GM21367 (cell line): ENCODE measurements around the gene IRAK1BP1.
"Not testable (repeated sequence)": the region's sequence is repeated elsewhere in the genome, so short reads cannot be mapped to it uniquely, and the experiment has no call there.

Experiments used
- ATAC-seq: cut with Tn5 transposase; IDR thresholded peaks from one replicate; pipeline ENCODE4 v1.9.1; 2021; ENCODE audit not compliant: unreplicated experiment

Gene IRAK1BP1, protein sequence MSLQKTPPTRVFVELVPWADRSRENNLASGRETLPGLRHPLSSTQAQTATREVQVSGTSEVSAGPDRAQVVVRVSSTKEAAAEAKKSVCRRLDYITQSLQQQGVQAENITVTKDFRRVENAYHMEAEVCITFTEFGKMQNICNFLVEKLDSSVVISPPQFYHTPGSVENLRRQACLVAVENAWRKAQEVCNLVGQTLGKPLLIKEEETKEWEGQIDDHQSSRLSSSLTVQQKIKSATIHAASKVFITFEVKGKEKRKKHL

GRCh38 chr6:78867370-78868040 is at the start of gene IRAK1BP1:
TSS of gene IRAK1BP1 (plus strand) at chr6:78867551. CDS start at chr6:78867577, 26 bp downstream.
- peak; percentile 95 for ATAC-seq

- ATAC-seq = no peak
Observed at GRCh38 chr6:78824045-78824444, 43.3 kb upstream of the IRAK1BP1 start.

DNA sequence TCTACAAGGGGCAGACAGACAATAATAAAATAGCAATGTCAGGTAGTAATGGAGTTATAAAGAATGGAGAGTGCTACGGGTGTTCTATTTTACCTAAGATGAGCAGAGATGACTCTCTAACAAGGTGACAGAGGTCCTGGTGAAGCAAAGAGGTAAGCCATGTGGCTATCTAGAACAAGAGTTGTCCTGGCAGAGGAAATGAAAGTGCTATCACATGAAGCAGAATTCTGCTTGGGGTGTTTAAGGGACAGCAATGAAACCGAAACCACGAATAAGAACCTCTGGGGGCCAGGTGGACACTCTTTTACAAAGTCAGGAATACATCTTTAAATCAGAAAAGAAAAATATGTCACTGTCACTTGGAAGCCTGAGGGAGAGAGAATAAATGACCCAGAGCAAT is 37.9 kb upstream of the IRAK1BP1 start:
- ATAC-seq = no peak

GRCh38 chr6:78830805-78831204 is 36.5 kb upstream of the IRAK1BP1 start:
- no peak for ATAC-seq

GRCh38 chr6:78831492-78831891 is 35.9 kb upstream of the IRAK1BP1 start:
- ATAC-seq = no peak

DNA sequence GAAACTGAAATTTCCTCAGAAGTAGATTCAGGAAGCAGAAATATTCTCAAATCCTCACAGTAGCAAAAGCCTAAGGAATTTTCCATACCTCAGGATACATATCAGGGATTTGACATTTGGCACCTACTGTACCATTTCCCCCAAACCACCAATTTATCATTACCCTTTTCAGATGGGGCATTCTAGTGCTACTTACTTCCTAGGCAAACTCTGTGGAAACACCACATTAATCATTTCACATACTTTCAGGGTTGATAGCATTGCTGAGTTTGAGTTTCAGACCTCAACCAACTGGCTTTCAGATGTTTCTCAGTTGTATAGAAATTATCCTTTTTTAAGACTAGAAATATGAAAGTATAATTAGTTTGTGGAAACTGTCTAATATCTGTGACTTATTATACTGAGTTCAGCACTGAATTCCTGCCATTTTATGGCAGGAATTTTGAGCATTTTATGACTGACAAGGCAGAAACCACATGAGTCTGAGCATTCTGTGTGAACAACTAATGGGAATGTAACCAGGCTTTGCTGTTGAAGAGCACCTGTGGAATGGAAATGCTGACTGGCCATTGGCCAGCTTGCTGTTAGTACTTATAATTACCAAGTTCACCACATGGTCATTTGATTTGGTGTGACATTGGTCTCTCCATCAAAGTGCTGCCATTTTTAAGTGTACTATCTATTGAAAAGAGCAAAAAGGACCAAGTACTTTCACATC is 35.1 kb upstream of the IRAK1BP1 start:
- no peak for ATAC-seq

- no peak for ATAC-seq
Observed at GRCh38 chr6:78835817-78836216, 31.5 kb upstream of the IRAK1BP1 start.

DNA sequence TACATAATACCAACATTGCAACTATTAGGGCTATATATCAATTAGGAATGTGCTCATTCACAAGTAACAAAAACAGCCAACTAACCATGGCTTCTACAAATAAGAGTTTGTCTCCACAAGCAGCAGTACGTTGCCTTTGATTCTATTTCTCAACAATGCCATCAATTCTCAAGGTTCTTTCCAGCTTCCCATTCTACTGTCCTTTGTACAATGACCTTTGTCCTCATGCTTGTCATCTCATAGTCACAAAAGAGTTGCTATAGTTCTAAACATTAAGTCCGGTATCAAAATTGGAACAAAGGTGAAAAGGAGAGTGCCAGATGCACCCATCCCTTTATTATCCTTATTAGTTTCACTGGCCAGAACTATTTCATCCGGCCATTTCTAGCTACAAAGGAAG is 30.8 kb upstream of the IRAK1BP1 start:
- ATAC-seq = no peak

GRCh38 chr6:78841111-78841510 is 26.2 kb upstream of the IRAK1BP1 start:
- ATAC-seq = no peak

GRCh38 chr6:78842953-78843352 is 24.4 kb upstream of the IRAK1BP1 start:
- ATAC-seq = no peak

DNA sequence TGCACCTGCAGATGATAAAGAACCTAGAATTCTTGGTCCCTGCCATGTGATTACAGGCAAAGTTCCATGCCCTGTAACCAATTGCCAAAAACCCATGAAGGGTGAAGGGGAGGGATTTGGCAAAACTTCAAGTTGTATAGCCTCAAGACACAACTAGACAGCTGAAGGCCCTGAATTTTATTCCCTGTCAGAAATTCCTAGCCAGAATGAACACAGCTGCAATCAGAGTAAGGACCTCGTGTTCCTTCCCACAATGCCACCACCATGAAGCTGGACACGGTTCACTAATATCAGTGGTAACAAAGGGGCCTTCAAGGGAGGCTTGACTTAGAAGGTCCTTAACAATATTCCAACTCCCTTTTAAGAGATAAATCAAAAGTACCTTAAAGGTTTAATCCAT is 22.5 kb upstream of the IRAK1BP1 start:
- no peak for ATAC-seq

DNA sequence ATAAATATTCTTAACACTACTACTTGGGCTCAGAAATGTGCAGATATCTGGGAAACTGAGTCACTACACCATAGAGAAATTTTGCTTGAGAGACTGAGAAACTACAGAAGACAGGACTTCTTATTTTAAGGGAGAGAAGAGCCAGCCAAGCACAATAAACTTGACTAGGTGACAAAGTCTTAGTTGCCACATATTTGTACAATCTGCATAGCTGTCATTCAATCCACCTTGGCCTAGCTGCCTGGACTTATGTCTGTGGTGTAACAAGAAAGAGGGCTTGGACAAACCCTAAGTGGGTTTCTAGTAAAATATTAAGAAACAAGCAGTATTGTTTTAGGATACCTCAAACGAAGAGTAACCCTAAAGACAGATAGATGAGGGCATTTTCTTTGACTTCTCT is 21.8 kb upstream of the IRAK1BP1 start:
- ATAC-seq = no peak

GRCh38 chr6:78850621-78851020 is 16.7 kb upstream of the IRAK1BP1 start:
- ATAC-seq = no peak

GRCh38 chr6:78851156-78851555 is 16.2 kb upstream of the IRAK1BP1 start:
- no peak for ATAC-seq

- ATAC-seq = no peak
Observed at GRCh38 chr6:78854546-78854945, 12.8 kb upstream of the IRAK1BP1 start.

- not testable (repeated sequence) for ATAC-seq
Observed at GRCh38 chr6:78858339-78858938, 8.9 kb upstream of the IRAK1BP1 start.

DNA sequence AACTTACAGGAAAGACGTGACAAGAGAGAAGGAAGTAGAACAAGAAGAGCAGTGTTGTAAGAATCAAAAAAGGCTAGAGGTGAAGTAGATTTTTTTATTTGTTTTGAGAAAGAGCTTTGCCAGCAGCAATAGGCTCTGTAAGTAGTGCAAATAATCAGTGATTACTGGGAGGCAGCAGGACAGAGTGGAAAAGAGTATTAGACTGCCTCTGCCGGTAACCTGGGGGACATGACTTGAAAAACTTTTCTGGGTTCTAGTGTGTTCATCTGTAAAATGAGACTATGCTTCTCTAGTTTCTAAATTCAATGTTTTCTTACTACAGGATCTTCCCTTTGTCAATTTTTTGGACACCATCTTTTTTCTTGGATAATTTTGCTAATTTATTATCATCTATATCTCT is 5.8 kb upstream of the IRAK1BP1 start:
- ATAC-seq = no peak

DNA sequence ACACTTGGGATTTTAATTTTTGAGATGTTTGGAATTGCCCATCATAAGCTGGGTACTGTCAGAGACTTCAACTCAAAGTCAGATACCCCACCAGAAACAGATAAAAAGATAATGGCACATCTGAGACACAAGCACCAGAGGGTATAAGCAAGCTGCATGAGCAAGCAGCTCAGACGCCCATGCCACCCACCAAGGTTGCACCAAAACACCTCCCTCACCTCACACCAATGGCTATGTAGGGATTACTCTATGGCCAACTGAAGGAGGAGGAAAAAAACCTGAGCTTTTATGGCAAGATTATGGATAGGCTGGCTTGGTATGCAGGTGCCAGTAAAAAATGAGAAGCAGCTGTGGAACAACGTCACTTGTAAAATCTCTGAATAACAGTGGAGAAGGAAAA is 3.8 kb upstream of the IRAK1BP1 start:
- no peak for ATAC-seq

- no peak for ATAC-seq
Observed at GRCh38 chr6:78864957-78865356, 2.4 kb upstream of the IRAK1BP1 start.

DNA sequence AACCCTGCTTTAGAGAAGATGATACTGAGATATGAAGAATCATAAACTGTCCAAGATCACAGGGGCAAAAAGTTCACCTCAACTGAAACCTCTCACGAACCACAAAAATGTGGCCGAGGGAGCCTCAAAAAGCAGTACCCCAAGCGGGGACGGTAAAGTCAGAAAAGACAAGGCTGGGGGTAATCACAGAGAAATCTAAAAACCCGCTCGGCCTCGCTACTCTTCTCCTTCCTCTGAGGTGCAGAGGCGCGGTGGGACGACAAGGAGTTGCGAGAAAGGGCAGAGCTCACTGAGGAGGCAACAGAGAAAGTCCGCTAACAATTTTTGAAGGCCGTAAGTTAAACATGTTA is 356 bp upstream of the IRAK1BP1 start:
- ATAC-seq = peak; percentile 32

DNA sequence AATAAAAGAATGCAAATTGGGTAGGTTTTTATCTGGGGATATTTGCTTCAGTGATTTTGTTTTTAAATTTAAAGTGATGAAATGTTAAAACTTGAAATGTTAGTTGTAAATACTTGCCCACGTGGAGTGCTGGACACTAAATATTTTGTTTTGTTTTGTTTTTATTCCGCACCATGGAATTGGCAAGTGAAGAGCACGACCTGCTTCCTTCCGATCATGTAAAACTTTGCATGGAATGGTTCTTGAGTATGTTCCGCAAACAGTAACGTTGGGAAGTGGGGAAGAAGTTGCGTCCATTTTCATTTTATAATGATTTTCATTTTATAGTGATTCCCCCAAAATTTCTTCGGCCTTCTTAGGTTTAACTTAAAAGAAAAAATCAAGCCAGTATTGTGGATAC is 765 bp downstream of the IRAK1BP1 start:
- ATAC-seq = no peak

DNA sequence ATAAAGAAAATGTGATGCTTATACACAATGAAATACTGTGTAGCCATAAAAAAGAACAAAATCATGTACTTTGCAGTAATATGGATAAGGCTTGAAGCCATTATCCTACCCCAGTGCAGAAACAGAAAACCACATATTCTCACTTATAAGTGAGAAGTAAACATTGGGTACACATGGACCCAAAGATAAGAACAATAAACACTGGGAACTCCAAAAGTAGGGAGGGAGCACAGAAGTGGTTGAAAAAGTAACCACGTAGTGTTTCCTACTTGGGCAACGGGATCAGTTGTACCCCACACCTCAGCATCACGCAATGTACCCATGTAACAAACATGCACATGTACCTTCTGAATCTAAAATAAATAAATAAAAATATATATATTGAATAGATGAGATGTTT is 8.2 kb downstream of the IRAK1BP1 start:
- ATAC-seq = no peak
